Measurements from ENCODE around the gene ZNF143. TPM values are rescaled to one million over a fixed set of nuclear protein-coding genes. Genes with fewer than 3 reads are reported as not detected.

The ZNF143 gene
- total and polyA plus RNA-seq, 12 donors, result 6.1 to 28.8 (median 17.6) TPM

DNA sequence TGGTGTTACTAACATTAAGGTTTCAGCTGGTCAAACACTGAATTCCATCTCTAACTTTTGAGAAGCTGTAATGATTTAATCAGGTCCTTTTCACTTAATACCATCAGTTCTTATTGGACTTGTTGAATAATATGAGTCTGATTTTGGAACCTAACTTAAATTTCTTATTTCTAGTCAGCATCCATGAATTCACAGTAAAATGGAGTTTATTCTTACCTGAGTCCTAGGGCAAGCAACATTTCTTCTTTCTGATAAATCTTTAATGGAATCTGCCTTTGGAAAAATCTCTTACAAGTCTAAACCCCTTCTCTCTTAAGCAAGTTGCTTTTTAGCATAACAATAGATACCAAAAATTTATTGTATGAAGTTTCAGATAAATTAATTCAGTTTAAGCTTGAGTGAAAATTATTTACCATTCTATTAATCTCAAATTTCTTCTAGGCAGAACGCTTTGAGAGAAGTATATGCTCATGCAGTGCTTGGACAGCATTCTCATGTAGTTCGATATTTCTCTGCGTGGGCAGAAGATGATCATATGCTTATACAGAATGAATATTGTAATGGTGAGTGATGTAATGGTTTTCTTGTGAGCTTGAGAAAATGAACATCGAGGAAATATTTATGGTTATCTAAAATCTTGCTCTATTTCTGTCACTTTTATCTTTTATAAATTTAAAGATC lies 116.0 kb downstream of the ZNF143 start:
- H3K4me1 ChIP-seq, result peaks cover 0 to 46% (median 24%) of the 10 kb centered on the region in 9 donors
- peak overlapping the region in 7 of 10 donors; percentile 88 to 97 (median 96) for H3K27ac ChIP-seq
- H3K36me3 ChIP-seq, result peaks cover 0 to 53% (median 4%) of the 10 kb centered on the region in 9 donors
- H3K4me3 ChIP-seq, result peak overlapping the region; percentile 18 to 95 (median 82)
- intact Hi-C loops (cut with DNase I), result loop anchor here in 4 of 10 donors (2.0 to 5.0 kb wide), 4 partner anchors 35 to 50 kb away; no protein-coding TSS in a partner anchor
- DNase-seq (no peak), ATAC-seq (no peak)
- no peaks in the 10 kb centered on the region for H3K27me3 ChIP-seq
- TF ChIP-seq, protein P1, sequence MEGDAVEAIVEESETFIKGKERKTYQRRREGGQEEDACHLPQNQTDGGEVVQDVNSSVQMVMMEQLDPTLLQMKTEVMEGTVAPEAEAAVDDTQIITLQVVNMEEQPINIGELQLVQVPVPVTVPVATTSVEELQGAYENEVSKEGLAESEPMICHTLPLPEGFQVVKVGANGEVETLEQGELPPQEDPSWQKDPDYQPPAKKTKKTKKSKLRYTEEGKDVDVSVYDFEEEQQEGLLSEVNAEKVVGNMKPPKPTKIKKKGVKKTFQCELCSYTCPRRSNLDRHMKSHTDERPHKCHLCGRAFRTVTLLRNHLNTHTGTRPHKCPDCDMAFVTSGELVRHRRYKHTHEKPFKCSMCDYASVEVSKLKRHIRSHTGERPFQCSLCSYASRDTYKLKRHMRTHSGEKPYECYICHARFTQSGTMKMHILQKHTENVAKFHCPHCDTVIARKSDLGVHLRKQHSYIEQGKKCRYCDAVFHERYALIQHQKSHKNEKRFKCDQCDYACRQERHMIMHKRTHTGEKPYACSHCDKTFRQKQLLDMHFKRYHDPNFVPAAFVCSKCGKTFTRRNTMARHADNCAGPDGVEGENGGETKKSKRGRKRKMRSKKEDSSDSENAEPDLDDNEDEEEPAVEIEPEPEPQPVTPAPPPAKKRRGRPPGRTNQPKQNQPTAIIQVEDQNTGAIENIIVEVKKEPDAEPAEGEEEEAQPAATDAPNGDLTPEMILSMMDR (IDR thresholded peaks at IDR 0.05), result no peak
- H3K9me3 ChIP-seq, result no peaks in the 10 kb centered on the region
- WGBS, 2 donors, result 29 to 46% methylated on average over 4 of the region's 4 CpGs

DNA sequence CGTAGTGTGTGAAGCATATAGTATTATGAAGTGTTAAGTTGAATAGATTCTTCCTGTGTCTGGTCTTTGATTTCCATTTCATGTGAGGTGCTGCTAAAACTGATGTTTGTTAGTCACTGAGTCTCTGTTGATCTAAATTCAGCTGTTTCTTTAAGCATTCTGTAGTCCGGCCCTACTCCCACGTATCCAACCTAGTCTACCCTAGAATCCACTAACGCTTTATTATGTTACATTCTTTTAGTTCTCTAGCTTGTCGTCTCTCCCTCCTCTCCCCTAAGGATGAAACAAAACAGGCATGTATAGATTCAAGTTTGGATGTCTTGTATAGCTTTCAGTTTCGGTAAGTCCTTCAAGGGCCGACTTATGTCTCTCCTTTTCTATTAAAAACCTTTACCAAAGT lies 116.7 kb downstream of the ZNF143 start:
- intact Hi-C loops (cut with DNase I), result loop anchor here in 4 of 10 donors (2.0 to 5.0 kb wide), 4 partner anchors 35 to 50 kb away; no protein-coding TSS in a partner anchor
- no peaks in the 10 kb centered on the region for H3K27me3 ChIP-seq
- H3K27ac ChIP-seq, result peak overlapping the region in 8 of 10 donors; percentile 5 to 97 (median 92)
- ATAC-seq (no peak), DNase-seq (no peak)
- peaks cover 0 to 60% (median 7%) of the 10 kb centered on the region in 9 donors for H3K36me3 ChIP-seq
- peak overlapping the region in 8 of 10 donors; percentile 10 to 95 (median 82) for H3K4me3 ChIP-seq
- H3K4me1 ChIP-seq, result peaks cover 0 to 40% (median 24%) of the 10 kb centered on the region in 9 donors
- H3K9me3 ChIP-seq, result no peaks in the 10 kb centered on the region
- WGBS, 2 donors, result 31 to 51% methylated on average over 7 of the region's 7 CpGs
- TF ChIP-seq, protein P1 (IDR thresholded peaks at IDR 0.05), result no peak

Other genes with a start within 250 kb of the ZNF143 start
- gene DENND5A, start 195.7 kb upstream of the ZNF143 start, total RNA-seq, result 100 to 1,000 TPM in 8 of 10 donors, 10 to 100 TPM in 2; 94.1 to 178 (median 122) TPM
- gene DENND5A, start 195.7 kb upstream of the ZNF143 start, polyA plus RNA-seq, result 10 to 100 TPM; 48.9 to 79.2 TPM
- gene TMEM41B, start 146.4 kb upstream of the ZNF143 start, total RNA-seq, result 10 to 100 TPM; 17.2 to 25.1 (median 20.8) TPM
- 10 to 100 TPM; 11.6 to 19.6 TPM for gene TMEM41B, start 146.4 kb upstream of the ZNF143 start, polyA plus RNA-seq
- gene IPO7, start 76.4 kb upstream of the ZNF143 start, total RNA-seq, result 100 to 1,000 TPM; 129 to 169 (median 146) TPM
- gene IPO7, start 76.4 kb upstream of the ZNF143 start, polyA plus RNA-seq, result 10 to 100 TPM; 24.1 to 56.3 TPM
- 100 to 1,000 TPM in 2 of 10 donors, 10 to 100 TPM in 8; 22.9 to 114 (median 59.0) TPM for gene WEE1, start 112.7 kb downstream of the ZNF143 start, total RNA-seq
- gene WEE1, start 112.7 kb downstream of the ZNF143 start, polyA plus RNA-seq, result 10 to 100 TPM; 12.7 to 17.0 TPM
- 10 to 100 TPM; 15.9 to 33.4 (median 20.8) TPM for gene SWAP70, start 203.1 kb downstream of the ZNF143 start, total RNA-seq
- 1 to 10 TPM; 7.8 to 9.7 TPM for gene SWAP70, start 203.1 kb downstream of the ZNF143 start, polyA plus RNA-seq

All from heart right ventricle (tissue), 16 donors.